ENCODE measurements around the gene DNAJC15. TPM values are rescaled to one million over a fixed set of nuclear protein-coding genes. Genes with fewer than 3 reads are reported as not detected.
A peak's percentile ranks its signal among the peaks of the same experiment; 100 is the strongest.

The DNAJC15 gene
- total and polyA plus RNA-seq, 2 of the 4 experiments (the other 2 are of a cell fraction): 7.0 to 22.0 TPM

- intact Hi-C loops (cut with micrococcal nuclease): loop anchor here (5.0 to 10.0 kb wide), 3 partner anchors 253 to 699 kb away; partner anchors contain the start of gene ENOX1
- Histone ChIP-seq H2BK120ac (ENCODE audit: low read depth, low read length) (no peak overlapping the region; the same call in 1 of the 2 replicates), H3K56ac (ENCODE audit: extremely low read depth, insufficient read depth, low read length) (no peak overlapping the region), H2AK5ac (ENCODE audit: low read depth, low read length) (no peak overlapping the region), H3K27ac (ENCODE audit: insufficient read depth, low read length) (peak overlapping the region; percentile 15; the same call in 1 of the 2 replicates), H3K4me2 (ENCODE audit: low read depth, low read length) (peak overlapping the region; percentile 21), H3K14ac (replicated peaks; ENCODE audit: low read depth, low read length) (no peak overlapping the region), H2AFZ (replicated peaks; ENCODE audit: low read length, poor library complexity) (no peak overlapping the region), H3K27me3 (ENCODE audit: control insufficient read depth, insufficient read depth, low read length) (no peaks in the 10 kb centered on the region), H4K91ac (ENCODE audit: insufficient read depth, low read depth, low read length) (no peak overlapping the region), H4K20me1 (ENCODE audit: insufficient read depth, low read length) (no peaks in the 10 kb centered on the region), H3K23ac (ENCODE audit: low read depth, low read length) (no peak overlapping the region), H2BK15ac (ENCODE audit: low read depth, low read length) (no peak overlapping the region), H3K79me1 (ENCODE audit: low read depth in 1 of 2, low read length in 2 of 2) (peaks cover 3 to 9% of the 10 kb centered on the region in 2 experiments; a peak in 1 of 4 replicates), H3K4me1 (ENCODE audit: control insufficient read depth, insufficient read depth, low read length) (peaks cover 1% of the 10 kb centered on the region; the same call in 1 of the 2 replicates), H3K4ac (ENCODE audit: low read depth, low read length) (no peak overlapping the region), H2BK5ac (ENCODE audit: low read depth, low read length, poor library complexity, severe bottlenecking) (peak overlapping the region; percentile 44), H4K8ac (ENCODE audit: low read depth in 2 of 2, low read length in 2 of 2) (peak overlapping the region; percentile 15 to 23; a peak in 1 of 4 replicates), H3K9me1 (ENCODE audit: insufficient read depth, low read length) (no peaks in the 10 kb centered on the region), H3K18ac (ENCODE audit: low read depth, low read length) (no peak overlapping the region), H2BK20ac (ENCODE audit: low read depth, low read length) (peak overlapping the region; percentile 4; the same call in 1 of the 2 replicates), H3K36me3 (ENCODE audit: control insufficient read depth, insufficient read depth, low read length) (no peaks in the 10 kb centered on the region), H3K9ac (ENCODE audit: low read depth, low read length) (peak overlapping the region; percentile 49; the same call in 1 of the 2 replicates), H4K5ac (ENCODE audit: low read depth, low read length) (peak overlapping the region; percentile 32; the same call in 1 of the 2 replicates), H2AK9ac (replicated peaks; ENCODE audit: low read depth, low read length, poor library complexity) (no peak overlapping the region), H3K4me3 (ENCODE audit: insufficient read depth, low read depth, low read length) (peak overlapping the region; percentile 18; the same call in 1 of the 2 replicates), H3K9me3 (ENCODE audit: control insufficient read depth, insufficient read depth, low read length) (no peaks in the 10 kb centered on the region)
- BruUV-seq (replicated peaks): no TSS peak
- dilution Hi-C loops (cut with HindIII; ENCODE audit: low sequenced_read_pairs, unreplicated experiment): no loop called here
- peak; percentile 57; the same call in 1 of the 2 replicates for ATAC-seq (ENCODE audit: low read depth)
- POLR2A ChIA-PET (ENCODE audit: unreplicated experiment): no interaction called here
- CTCF ChIA-PET: no interaction called here
- TF ChIP-seq CTCF (conservative IDR thresholded peaks at IDR 0.05; ENCODE audit: low read depth, low read length): no peak
- DNase-seq: peak; percentile 36
- in situ Hi-C loops (cut with MboI; ENCODE audit: low sequenced_read_pairs): loop anchor here (10.0 kb wide), 2 partner anchors 493 to 787 kb away; partner anchors contain the start of genes CCDC122 and LACC1
- 60% methylated on average over 1 of the region's 4 CpGs; no CpG with 5 or more reads in 1 of the 2 experiments for WGBS, 2 experiments (ENCODE audit: extremely low coverage in 2 of 2, insufficient read length in 1 of 2)
Observed at GRCh38 chr13:43088093-43088511, 64.7 kb downstream of the DNAJC15 start.
